Vagina (tissue), 2 donors: ENCODE results near the gene PPFIA3.

ENCODE experiments used
- POLR2A ChIP-seq, 2 donors: fragments of 450-650 bp; IDR thresholded peaks; one replicate each; pipeline ENCODE4 v1.6.1; 2017; ENCODE audit warnings: antibody characterized with exemption in 2 of 2, mild to moderate bottlenecking in 2 of 2, moderate library complexity in 2 of 2
- POLR2AphosphoS5 ChIP-seq, 2 donors: sonication (generic); formaldehyde crosslinking; IDR thresholded peaks; one replicate each; pipeline ENCODE4 v1.9.0; 2017; ENCODE audit warnings: antibody characterized with exemption in 2 of 2, mild to moderate bottlenecking in 2 of 2, low read depth in 1 of 2; ENCODE audit not compliant: insufficient read depth in 1 of 2
- TF ChIP-seq, protein P1 (sequence below), 3 experiments: fragments of 450-650 bp in 2 of 3; fragments of 200-600 bp in 1 of 3; sonication (generic) in 1 of 3; IDR thresholded peaks; one replicate each; pipeline ENCODE4 v1.5.1; 2017 to 2019; ENCODE audit warnings: antibody characterized with exemption in 3 of 3, mild to moderate bottlenecking in 2 of 3, moderate library complexity in 2 of 3

DNA sequence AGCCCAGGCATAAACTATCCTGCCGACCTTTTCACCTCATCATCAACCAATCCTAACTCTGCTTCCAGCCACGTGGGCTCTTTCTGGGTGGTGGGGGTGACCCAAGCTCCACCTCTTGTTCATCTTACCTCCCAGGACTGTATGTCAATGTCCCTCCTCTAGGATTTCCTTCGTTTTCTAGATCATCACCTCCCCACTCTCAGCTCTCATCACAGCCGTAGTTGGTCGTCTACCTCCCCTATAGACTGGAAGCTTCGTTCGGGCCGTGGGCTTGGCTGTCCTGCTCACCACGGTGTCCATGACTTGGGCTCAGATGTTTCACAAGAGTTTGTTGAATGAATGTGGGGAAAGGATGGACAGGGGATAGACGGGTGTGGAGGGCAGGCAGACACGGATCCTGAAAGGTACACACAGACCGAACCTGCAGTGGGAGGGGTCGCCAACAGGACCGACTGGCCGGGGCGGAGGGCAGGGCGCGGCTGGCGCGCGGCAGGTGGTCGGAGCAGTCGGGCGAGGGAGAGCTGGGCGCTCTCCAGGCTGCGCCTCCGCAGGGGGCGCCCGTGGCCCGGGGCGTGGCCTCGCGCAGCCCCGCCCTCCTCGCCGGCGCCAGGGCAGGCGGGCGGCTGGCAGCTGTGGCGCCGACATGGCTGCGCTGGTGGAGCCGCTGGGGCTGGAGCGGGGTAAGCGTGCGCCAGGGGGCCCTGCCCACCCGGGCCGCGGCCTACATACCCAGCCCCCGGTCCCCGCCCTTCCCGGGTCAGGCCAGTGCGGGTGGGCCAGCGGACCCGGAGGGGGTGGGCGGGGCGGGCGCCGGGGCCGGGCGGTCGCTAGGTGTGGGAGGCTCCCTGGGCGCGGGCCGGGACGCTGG is 5.3 kb upstream of the PPFIA3 start, which contains the start of gene LIN7B:
- TF ChIP-seq, protein P1, sequence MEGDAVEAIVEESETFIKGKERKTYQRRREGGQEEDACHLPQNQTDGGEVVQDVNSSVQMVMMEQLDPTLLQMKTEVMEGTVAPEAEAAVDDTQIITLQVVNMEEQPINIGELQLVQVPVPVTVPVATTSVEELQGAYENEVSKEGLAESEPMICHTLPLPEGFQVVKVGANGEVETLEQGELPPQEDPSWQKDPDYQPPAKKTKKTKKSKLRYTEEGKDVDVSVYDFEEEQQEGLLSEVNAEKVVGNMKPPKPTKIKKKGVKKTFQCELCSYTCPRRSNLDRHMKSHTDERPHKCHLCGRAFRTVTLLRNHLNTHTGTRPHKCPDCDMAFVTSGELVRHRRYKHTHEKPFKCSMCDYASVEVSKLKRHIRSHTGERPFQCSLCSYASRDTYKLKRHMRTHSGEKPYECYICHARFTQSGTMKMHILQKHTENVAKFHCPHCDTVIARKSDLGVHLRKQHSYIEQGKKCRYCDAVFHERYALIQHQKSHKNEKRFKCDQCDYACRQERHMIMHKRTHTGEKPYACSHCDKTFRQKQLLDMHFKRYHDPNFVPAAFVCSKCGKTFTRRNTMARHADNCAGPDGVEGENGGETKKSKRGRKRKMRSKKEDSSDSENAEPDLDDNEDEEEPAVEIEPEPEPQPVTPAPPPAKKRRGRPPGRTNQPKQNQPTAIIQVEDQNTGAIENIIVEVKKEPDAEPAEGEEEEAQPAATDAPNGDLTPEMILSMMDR (IDR thresholded peaks at IDR 0.05): peak in 1 of 3 experiments; percentile 54
- TF ChIP-seq POLR2AphosphoS5 (IDR thresholded peaks at IDR 0.05; ENCODE audit: insufficient read depth in 1 of 2, low read depth in 1 of 2) (no peak), POLR2A (IDR thresholded peaks at IDR 0.05) (peak in 1 of 2 donors; percentile 12)
